Muscle of leg (tissue), 16 donors: Measurements from ENCODE around the gene HSD17B13. TPM values are rescaled to one million over a fixed set of nuclear protein-coding genes. Genes with fewer than 3 reads are reported as not detected.
A peak's percentile ranks its signal among the peaks of the same experiment; 100 is the strongest.

Experiments used
- DNase-seq: peaks from one replicate; pipeline ENCODE4 v3.0.0; 2013
- H3K27ac ChIP-seq: one replicate; pipeline ENCODE4 v1.5.1; 2013; ENCODE audit warnings: mild to moderate bottlenecking, low read length, control low read depth
- H3K27me3 ChIP-seq: one replicate; pipeline ENCODE4 v1.6.1; 2013; ENCODE audit warnings: low read length; ENCODE audit not compliant: control insufficient read depth, insufficient read depth
- H3K36me3 ChIP-seq: one replicate; pipeline ENCODE4 v1.6.1; 2013; ENCODE audit warnings: low read length; ENCODE audit not compliant: control insufficient read depth, insufficient read depth
- H3K4me1 ChIP-seq: one replicate; pipeline ENCODE4 v1.6.1; 2013; ENCODE audit warnings: low read length; ENCODE audit not compliant: control insufficient read depth, insufficient read depth
- H3K4me3 ChIP-seq: one replicate; pipeline ENCODE4 v1.5.1; 2013; ENCODE audit warnings: low read length, control low read depth
- H3K9me3 ChIP-seq: replicated peaks from 2 replicates; pipeline ENCODE4 v1.6.1; 2013; ENCODE audit warnings: low read depth, low read length; ENCODE audit not compliant: control insufficient read depth
- WGBS: methylation state at CpG from one replicate; pipeline ENCODE4 v1.1.5; 2013; ENCODE audit warnings: missing lambda C conversion rate; ENCODE audit not compliant: insufficient coverage; 5-methylcytosine and 5-hydroxymethylcytosine counted together
- long read RNA-seq, 11 donors: transcript quantifications; one replicate each; lab custom pipeline, GENCODE V29; 2026
- polyA plus RNA-seq, 8 donors: library from polyadenylated mRNA; unstranded; fragments of 120-200 nt; gene quantifications; one replicate each; pipeline versions ENCODE4 v1.2.1 to v1.2.3, GENCODE V29; 2013; ENCODE audit warnings: inconsistent platforms in 1 of 8, low replicate concordance in 1 of 8; ENCODE audit not compliant: insufficient read length in 8 of 8, insufficient read depth in 1 of 8
- total RNA-seq: library from RNA; stranded (reverse); fragments of 120-200 nt; gene quantifications from one replicate; pipeline ENCODE4 v1.2.4, GENCODE V29; 2013

Gene HSD17B13, protein sequence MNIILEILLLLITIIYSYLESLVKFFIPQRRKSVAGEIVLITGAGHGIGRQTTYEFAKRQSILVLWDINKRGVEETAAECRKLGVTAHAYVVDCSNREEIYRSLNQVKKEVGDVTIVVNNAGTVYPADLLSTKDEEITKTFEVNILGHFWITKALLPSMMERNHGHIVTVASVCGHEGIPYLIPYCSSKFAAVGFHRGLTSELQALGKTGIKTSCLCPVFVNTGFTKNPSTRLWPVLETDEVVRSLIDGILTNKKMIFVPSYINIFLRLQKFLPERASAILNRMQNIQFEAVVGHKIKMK
- total RNA-seq (0.22 TPM), polyA plus RNA-seq (under 1 TPM; 0.11 to 0.43 (median 0.29) TPM)
- long read RNA-seq, donor 1 = 0 reads
- long read RNA-seq, donor 2 = 0 reads
- long read RNA-seq, donor 3 = 0 reads
- long read RNA-seq, donor 4 = 0 reads
- long read RNA-seq, donor 5 = 0 reads
- long read RNA-seq, donor 6 = 0 reads
- long read RNA-seq, donor 7 = 0 reads
- long read RNA-seq, donor 8 = 0 reads
- long read RNA-seq, donor 9 = 0 reads
- long read RNA-seq, donor 10 = 0 reads
- long read RNA-seq, donor 11 = 0 reads

GRCh38 chr4:87322754-87323153 lies at the start of gene HSD17B13:
HSD17B13 (minus strand) TSS chr4:87322882; CDS start chr4:87322841, 41 bp downstream.
- no peaks in the 10 kb centered on the region for H3K4me1 ChIP-seq
- DNase-seq = peak; percentile 9
- WGBS = 0% methylated on average over 1 of the region's 2 CpGs

DNA sequence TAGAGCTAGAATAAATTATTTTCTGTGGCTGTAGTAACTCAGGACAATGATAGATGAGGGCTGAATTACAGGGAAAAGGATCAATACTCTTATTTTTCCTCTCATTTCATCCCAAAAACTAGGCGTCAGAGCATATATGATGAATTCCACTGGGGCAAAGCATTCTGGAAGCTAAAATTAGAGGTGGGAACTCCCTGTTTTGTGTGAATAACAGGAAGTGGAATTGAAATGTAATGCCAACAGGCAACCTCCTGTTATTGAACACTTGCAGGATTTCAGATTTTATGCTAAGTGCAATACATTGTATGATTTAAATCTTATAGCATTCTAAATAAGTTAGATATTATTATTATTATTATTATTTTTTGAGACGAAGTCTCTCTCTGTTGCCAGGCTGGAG lies 47.4 kb upstream of the HSD17B13 start:
- H3K27ac ChIP-seq = no peak overlapping the region
- no peak overlapping the region for H3K4me3 ChIP-seq
- H3K9me3 ChIP-seq = no peaks in the 10 kb centered on the region
- H3K36me3 ChIP-seq = peaks cover 15% of the 10 kb centered on the region
- no peaks in the 10 kb centered on the region for H3K4me1 ChIP-seq
- no peaks in the 10 kb centered on the region for H3K27me3 ChIP-seq
- DNase-seq = peak; percentile 21
- no CpG with 5 or more reads among the region's 2 CpGs for WGBS

More at GRCh38 chr4:87322754-87323153, at the start of gene HSD17B13:
- no peak within 1 kb of the TSS for H3K27ac ChIP-seq
- H3K27me3 ChIP-seq = no peaks in the 10 kb centered on the region
- H3K4me3 ChIP-seq = no peak within 1 kb of the TSS
- H3K9me3 ChIP-seq = no peaks in the 10 kb centered on the region
- no peaks in the 10 kb centered on the region for H3K36me3 ChIP-seq

DNA sequence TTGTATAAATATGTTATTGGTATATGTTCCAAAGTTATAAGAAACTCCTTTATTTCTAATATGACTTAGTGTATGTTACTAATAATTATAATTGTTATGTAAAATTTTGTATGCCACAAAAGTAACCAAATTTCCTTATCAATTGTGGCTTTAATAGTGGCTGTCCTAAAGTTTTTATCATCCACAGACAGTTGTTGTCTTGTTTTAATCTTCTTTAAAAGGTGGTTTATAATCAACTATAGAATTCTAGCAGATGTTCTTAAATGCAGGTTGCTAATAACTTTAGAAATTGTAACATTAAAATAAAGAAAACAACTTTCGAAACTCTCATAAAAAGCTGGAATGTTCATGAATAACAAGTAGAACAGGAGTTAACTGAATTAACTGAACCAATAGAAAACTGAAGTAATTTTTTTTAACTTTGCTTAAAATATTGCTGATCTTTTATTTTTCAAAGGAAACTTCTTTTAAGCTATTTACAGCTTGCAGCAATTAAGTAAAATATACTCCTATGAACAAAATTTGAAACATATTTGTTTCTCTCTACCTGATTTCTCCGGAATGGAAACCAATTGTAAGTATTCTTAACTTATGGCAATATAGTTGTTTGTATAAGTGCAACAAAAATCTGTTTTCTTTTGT lies 44.0 kb upstream of the HSD17B13 start:
- no peaks in the 10 kb centered on the region for H3K4me1 ChIP-seq
- H3K4me3 ChIP-seq = no peak overlapping the region
- WGBS = no CpG with 5 or more reads among the region's 2 CpGs
- H3K9me3 ChIP-seq = no peaks in the 10 kb centered on the region
- H3K27me3 ChIP-seq = no peaks in the 10 kb centered on the region
- peaks cover 20% of the 10 kb centered on the region for H3K36me3 ChIP-seq
- H3K27ac ChIP-seq = no peak overlapping the region
- DNase-seq = no peak

- H3K27ac ChIP-seq = no peak overlapping the region
- H3K4me3 ChIP-seq = no peak overlapping the region
- WGBS = no CpG with 5 or more reads among the region's 1 CpG
- H3K4me1 ChIP-seq = no peaks in the 10 kb centered on the region
- no peaks in the 10 kb centered on the region for H3K27me3 ChIP-seq
- no peaks in the 10 kb centered on the region for H3K9me3 ChIP-seq
- H3K36me3 ChIP-seq = peaks cover 17% of the 10 kb centered on the region
- no peak for DNase-seq
Observed at GRCh38 chr4:87365348-87365747, 42.7 kb upstream of the HSD17B13 start.

- no peak for DNase-seq
- peaks cover 16% of the 10 kb centered on the region for H3K36me3 ChIP-seq
- no peaks in the 10 kb centered on the region for H3K9me3 ChIP-seq
Observed at GRCh38 chr4:87363552-87363951, 40.9 kb upstream of the HSD17B13 start.

GRCh38 chr4:87360338-87360935 lies 37.8 kb upstream of the HSD17B13 start:
- WGBS = 51% methylated on average over 2 of the region's 7 CpGs
- H3K4me3 ChIP-seq = no peak overlapping the region
- no peaks in the 10 kb centered on the region for H3K4me1 ChIP-seq
- H3K36me3 ChIP-seq = peaks cover 18% of the 10 kb centered on the region
- no peak overlapping the region for H3K27ac ChIP-seq
- H3K9me3 ChIP-seq = no peaks in the 10 kb centered on the region
- DNase-seq = no peak
- no peaks in the 10 kb centered on the region for H3K27me3 ChIP-seq

More at GRCh38 chr4:87363552-87363951, 40.9 kb upstream of the HSD17B13 start:
- Histone ChIP-seq H3K4me3 (no peak overlapping the region), H3K27ac (no peak overlapping the region), H3K27me3 (no peaks in the 10 kb centered on the region), H3K4me1 (no peaks in the 10 kb centered on the region)
- WGBS = no CpG with 5 or more reads among the region's 2 CpGs

GRCh38 chr4:87359258-87359657 lies 36.6 kb upstream of the HSD17B13 start:
- no peaks in the 10 kb centered on the region for H3K27me3 ChIP-seq
- H3K4me3 ChIP-seq = no peak overlapping the region
- WGBS = no CpG with 5 or more reads among the region's 4 CpGs
- no peaks in the 10 kb centered on the region for H3K9me3 ChIP-seq
- no peak for DNase-seq
- H3K27ac ChIP-seq = no peak overlapping the region
- peaks cover 2% of the 10 kb centered on the region for H3K4me1 ChIP-seq
- peaks cover 13% of the 10 kb centered on the region for H3K36me3 ChIP-seq

DNA sequence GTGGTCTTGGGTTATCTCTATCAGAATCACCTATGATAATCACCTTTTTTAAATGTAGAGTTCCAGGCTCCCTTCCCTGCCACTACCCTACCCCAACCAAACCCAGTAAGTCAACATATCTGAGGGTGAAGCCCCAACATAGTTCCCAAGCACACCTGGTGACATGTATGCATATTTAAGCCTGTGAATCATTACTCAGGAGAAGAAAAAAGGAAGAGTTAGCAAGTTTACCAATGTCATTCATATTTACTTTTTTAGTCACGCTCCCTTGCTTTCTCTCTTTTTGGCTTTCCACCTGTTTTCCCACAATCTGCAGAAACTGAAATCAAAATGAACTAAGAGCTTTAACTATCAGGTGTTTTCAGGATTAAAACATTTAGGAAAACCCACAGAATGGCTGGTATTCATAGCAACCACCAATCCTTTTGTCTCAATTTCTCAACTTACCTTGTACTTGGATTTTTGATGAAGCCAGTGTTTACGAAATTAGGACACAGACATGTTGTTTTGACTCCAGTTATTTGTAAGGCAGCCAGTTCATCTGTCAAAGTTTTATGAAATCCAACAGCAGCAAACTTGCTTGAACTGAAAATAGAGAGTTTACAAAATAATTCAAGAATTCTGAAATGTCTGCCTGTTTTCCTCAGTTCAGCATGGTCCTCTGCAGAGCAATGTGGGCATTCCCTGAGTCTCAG lies 34.3 kb upstream of the HSD17B13 start:
- WGBS = no CpG with 5 or more reads among the region's 2 CpGs
- H3K36me3 ChIP-seq = peaks cover 7% of the 10 kb centered on the region

GRCh38 chr4:87354168-87355102 lies 31.8 kb upstream of the HSD17B13 start:
- Histone ChIP-seq H3K36me3 (peaks cover 7% of the 10 kb centered on the region), H3K4me3 (no peak overlapping the region), H3K9me3 (no peaks in the 10 kb centered on the region), H3K27ac (peak overlapping the region; percentile 63), H3K4me1 (peaks cover 5% of the 10 kb centered on the region), H3K27me3 (no peaks in the 10 kb centered on the region)
- no peak for DNase-seq
- no CpG with 5 or more reads among the region's 7 CpGs for WGBS

More for the DNA sequence above, 34.3 kb upstream of the HSD17B13 start:
- Histone ChIP-seq H3K27ac (no peak overlapping the region), H3K9me3 (no peaks in the 10 kb centered on the region), H3K4me3 (no peak overlapping the region), H3K4me1 (peaks cover 5% of the 10 kb centered on the region), H3K27me3 (no peaks in the 10 kb centered on the region)
- DNase-seq = no peak
